Forelimb muscle (tissue), 1 donor: ENCODE measurements around the gene DUT. TPM values are rescaled to one million over a fixed set of nuclear protein-coding genes. Genes with fewer than 3 reads are reported as not detected.
A peak's percentile ranks its signal among the peaks of the same experiment; 100 is the strongest.

Source experiments
- DNase-seq: peaks from one replicate; pipeline ENCODE4 v3.0.0-alpha.2; 2013; ENCODE audit warnings: low read depth
- polyA plus RNA-seq: library from polyadenylated mRNA; unstranded; fragments of 120-200 nt; gene quantifications from one replicate; pipeline ENCODE4 v1.2.1, GENCODE V29; 2013; ENCODE audit not compliant: insufficient read length

Gene DUT
- polyA plus RNA-seq, 1 donor: 107 TPM

DNA sequence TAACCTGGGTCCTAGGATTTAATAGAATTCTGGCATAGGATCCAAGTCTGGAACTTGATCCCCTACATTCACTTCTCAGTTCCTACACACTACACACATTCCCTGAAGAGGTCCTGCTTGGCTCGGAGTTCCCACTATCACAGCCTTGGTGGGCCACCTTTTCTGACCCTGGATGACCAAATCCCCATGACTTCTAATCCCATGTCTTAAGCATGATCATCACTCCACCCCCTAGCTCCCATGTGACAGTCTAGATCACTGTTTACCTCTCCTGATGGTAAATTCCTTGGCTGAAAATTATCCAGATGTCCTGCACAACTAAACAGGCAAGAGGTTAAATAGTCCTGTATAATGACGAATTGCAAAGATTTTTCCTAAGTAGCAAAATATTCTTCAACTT lies 40.3 kb downstream of the DUT start:
- no peak for DNase-seq

DNA sequence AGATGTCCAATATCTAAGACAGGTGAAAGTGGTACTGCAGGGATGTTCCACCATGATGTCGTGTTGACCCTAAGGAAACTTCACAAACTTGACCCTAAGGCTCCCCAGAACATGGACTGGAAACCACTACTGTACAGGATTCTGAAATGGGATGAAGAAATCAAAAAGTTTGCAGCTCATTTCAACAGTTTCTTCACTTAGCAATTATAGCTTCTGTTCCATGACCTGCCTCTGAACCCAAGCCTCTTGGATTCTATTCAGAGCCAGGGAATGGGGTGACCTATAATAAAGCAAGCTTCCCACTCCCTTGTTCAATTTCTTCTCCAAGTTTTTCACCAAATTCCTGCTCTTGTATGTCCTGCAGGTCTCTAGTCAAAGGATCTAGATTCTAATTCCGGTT lies 40.7 kb downstream of the DUT start:
- no peak for DNase-seq

DNA sequence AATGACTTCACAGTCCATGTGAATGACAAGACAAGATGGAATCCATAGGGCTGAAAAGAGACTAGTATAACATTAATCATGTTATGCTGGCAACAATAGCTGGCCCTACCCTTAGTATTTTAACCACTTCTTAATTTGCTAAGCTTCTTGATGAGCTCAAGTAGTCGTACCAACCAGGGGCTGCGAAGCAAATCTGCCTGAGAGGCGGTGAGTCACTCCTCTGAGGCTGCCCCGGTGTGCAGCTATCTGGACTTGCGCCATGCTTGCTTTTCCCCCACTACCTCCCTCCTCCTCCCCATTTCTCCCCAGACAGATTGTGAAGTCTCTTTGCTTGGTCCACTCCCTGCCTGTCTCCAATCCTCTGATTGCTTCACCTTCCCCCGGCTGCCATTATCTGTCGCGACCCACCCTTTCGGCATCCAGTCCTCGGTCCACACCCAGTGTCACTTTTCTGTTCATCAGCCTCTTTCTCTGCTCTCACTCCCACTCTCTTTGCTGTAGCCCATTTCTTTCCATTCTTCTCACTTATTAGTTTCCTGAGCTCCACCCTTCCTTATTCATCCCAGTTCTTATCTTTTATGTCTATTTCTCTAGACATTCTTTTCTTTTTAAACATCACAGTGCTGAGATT lies 42.7 kb downstream of the DUT start:
- DNase-seq: no peak

DNA sequence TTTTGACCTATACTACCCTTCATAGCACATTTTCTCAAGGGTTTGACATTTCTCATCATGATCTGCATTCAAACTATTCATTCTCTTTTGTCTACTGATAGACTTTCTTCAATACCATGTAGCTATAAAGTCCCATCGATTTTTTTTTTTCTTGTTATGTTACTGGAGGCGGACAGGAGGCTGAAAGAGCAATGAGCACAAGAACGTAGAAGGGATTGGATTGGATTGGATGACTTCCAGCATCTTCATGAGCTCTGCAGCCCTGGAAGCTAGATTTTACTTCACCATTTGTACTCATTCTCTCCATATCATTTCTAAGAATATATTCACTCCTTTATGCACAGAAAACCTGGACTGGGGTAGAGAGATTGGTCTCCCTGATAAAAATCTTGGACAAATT lies 43.2 kb downstream of the DUT start:
- DNase-seq: no peak

DNA sequence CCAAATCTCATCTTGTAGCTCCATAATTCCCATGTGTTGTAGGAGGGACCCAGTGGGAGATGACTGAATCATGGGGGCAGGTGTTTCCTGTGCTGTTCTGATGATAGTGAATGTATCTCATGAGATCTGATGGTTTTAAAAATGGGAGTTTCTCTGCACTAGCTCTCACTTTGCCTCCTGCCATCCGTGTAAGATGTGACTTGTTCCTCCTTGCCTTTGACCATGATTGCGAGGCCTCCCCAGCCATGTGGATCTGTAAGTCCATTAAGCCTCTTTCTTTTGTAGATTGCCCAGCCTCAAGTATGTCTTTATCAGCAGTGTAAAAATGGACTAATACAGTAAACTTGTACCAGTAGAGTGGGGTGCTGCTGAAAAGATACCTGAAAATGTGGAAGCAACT lies 44.5 kb downstream of the DUT start:
- DNase-seq: no peak

DNA sequence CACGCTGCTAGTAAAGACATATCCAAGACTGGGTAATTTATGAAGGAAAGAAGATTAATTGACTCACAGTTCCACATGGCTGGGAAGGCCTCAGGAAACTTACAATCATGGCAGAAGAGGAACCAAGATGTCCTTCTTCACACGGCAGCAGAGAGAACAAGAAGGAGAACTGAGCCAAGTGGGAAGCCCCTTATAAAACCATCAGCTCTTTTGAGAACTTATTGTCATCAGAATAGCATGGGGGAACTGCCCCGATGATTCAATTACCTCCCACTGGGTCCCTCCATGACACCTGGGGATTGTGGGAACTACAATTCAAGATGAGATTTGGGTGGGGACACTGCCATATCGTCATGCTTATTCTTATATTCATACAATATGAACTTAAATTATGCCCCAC lies 49.0 kb downstream of the DUT start:
- DNase-seq: no peak

DNA sequence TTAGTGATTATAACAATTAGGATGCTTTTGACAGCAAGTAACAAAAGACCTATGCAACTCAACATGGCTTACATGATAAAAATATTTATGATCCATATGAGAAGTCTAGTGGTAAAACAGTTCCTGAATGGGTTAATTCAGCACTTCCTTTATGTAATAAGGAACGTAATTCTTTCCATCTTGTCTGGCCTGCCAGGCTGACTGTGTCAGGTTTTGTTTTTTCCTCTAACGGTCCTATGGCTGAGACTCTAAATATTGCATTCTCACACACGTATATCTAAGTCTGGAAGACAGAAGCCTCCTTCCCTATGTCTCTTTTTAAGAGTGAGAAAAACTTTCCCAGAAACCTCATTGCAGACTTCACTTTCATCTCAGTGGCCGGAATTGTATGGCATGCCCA lies 50.6 kb downstream of the DUT start:
- DNase-seq: no peak

DNA sequence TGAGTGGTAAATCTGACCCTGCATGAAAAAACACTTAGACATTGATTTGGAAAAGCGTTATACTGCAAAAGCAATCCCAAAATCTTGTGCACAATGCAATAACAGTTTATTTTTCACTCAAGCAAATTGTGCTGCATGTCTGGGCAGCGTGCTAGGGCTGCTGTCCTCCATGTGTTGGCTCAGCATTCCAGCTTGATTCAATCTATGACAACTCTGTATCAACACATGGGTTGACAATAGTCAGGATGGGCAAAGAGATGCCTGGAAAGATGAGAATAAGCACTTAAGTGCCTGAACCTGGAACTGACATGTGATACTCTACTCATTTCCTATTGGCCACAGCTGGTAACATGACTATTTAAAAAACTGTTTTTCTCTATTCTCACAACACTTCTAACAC lies 51.8 kb downstream of the DUT start:
- no peak for DNase-seq

DNA sequence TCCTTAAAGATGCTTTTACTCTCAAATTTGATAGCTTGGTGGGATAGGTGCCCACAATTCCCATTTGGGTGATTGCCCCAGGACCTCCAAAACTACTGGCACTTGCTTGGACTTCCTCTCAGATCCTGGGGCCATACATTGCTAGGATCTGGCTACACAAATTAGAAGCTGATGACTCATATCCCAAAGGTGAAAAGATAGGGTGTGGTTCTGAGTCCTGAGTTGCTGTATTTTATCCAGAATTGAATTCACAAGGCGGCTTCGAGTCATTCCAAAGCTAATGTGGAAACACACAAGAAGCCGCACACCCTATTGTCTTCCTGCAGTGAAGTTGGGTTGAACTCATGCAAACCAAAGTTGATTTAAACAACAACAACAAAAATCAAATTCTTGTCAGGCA lies 53.4 kb downstream of the DUT start:
- DNase-seq: no peak

DNA sequence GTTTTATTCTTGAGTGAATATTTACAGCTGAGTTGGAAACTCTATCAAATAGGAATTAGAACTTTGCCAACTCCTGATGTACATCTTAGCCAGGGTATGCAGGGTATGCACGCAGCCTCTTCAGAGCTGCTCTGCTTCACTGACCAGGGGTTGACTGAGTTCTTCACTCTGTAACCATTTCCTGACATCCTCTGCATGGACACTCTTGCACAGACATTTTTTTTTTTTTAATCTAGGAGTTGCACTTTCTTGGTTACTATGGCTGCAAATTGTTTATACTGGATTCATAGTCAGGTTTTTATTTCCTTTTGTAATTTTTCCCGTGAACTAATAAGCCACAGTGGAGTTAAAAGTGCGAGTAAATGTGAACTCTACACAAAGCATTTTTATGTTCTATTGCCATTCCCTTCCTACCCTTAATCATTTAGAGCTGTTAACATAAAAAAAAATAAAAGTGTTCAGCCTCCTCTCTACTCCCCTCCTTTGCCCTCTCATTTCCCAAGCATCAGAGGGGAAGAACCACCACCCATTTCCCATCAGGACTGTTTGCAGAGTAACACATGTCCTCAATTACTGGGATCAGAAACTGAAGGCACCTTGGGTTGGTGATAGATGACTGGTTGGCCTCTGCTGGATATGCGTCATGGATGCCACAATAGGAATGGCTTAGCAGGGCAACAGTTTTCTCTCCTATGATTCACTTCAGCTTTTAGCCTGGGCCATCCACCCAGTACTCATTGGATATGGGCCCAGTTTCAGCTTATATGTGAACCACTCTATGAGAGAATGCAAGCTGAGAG lies 54.0 kb downstream of the DUT start:
- DNase-seq: no peak

DNA sequence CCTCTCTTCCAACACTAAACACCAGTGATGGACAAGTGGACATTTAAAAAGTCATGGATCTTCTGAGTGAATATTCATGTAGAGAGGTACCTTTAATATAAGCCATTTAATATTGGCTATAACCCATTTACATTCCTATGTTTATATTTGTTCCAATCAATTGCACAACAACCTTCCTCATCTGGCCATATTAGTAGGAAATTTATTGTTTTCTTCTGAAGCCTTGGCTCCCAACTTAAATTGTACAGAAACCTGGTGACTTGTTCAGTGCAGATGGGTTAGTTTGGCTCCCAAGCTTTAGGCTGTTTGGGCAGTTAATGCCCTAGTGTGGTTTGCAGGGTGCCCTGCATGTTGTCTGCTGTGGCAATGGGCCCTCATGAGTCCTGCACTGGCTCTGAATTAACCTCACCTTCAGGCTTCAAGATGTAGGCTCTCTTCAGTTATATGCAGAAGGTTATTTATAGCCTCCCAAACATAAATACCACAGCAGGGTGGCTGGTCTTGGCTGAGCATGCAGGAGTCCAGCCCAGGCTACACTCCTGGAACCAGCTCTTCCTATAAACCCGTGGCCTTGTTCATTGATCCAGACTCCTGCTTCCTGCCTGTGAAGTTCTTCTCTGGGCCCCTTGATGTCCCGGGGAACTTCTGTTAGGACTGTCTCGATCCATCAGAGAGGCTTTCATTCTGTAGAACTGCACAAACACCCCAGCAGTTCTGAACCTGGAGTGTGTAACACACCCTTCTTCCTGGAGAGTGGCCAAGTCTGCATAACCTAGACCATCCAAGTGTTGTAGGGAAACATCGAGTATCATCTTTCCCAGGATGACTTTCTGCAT lies 57.0 kb downstream of the DUT start:
- DNase-seq: no peak

DNA sequence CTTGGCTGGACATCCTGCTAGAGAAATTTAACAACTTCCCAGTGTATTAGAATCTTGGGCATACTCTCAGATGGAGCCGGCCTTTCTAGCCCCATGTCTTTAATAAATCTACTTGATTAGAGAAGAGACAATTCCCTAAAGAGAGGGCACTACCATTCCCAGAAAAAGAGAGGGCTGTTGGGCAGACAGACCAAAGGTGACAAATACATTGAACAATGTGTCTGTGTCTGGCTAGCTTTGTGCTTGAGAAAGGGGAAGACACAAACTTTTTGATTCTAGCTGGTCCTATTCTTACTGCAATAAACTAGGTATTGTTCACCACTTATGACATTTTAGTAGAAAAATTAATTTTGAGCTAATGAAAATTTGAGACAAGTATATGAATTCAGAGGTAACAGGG lies 57.7 kb downstream of the DUT start:
- DNase-seq: no peak

DNA sequence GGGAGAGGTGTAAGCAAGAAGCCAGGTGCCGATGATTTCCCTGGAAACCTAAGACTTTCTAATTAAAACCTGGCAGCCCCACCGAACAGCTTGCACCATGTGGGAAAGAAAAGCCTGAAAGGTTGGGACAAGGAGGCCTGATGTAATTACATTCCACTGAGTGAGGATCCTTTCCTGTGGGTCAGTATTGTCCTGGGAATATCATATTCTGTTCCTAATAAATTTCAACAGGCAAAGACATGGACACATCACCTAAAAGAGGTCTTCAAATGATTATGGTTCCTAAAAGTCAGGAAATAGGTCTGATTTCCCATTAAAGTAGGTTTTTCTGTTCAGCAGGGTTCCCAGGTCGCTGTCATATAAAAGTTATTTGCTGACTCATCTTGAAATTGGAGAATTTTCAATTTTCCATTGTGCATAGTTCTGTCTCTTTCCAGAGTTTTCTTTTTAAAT lies 58.5 kb downstream of the DUT start:
- DNase-seq: no peak

DNA sequence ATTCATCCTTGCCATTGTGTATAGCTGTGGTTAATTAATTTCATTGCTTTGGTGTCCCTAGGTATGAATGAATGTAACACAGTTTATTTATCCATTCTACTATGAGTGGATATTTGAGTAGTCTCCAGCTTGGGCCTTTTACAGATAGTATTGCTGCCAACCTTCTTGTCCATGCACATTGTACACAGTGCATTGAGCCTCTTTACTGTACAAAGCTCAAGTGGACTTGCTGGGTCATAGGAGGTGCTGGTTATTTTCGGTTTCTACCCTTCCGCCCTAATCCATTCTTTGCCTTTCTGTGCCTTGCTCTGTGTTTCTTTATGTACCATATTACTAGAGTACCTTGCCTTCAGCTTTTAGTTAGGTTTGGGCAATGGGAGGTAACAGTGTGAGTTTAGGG lies 60.7 kb downstream of the DUT start:
- no peak for DNase-seq

DNA sequence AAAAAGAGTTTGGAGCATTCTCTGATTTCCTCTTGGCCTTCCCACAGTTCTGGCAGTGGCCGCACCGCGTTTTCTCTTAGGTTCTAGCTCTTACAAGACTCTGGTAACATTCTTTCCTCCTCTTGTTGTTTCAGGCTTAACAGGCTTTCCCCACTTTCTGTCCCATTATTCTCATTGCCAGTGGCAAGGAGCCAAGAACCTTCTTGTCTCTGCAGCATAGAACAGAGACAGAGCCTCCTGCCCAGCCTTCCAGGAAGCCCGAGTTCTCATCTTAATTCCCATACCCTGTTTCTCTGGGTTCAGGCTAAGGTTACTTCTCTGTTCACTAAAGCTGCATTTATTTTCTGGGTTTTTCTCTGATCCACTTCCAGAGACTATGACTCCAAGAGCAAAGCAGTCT lies 61.1 kb downstream of the DUT start:
- peak; percentile 87 for DNase-seq

Other genes with a start within 250 kb of the DUT start
- gene SLC24A5, start 210.4 kb upstream of the DUT start, polyA plus RNA-seq: not detected
- 11.7 TPM for gene MYEF2, start 153.1 kb upstream of the DUT start, polyA plus RNA-seq
- not detected for gene CTXN2, start 139.8 kb upstream of the DUT start, polyA plus RNA-seq
- gene SLC12A1, start 125.1 kb upstream of the DUT start, polyA plus RNA-seq: 0.15 TPM